Neural progenitor cell (in vitro differentiated cells): ENCODE measurements around the gene RPS6KA5.
"Not testable (repeated sequence)": the region's sequence is repeated elsewhere in the genome, so short reads cannot be mapped to it uniquely, and the experiment has no call there.

ENCODE experiments used
- CTCF ChIP-seq: fragments of 200-600 bp; sonication (generic); IDR thresholded peaks from 2 replicates; pipeline ENCODE4 v1.5.1; 2017; ENCODE audit warnings: antibody characterized with exemption, mild to moderate bottlenecking
- EZH2 ChIP-seq: fragments of 200-600 bp; sonication (generic); IDR thresholded peaks from 2 replicates; pipeline ENCODE4 v1.6.1; 2017; ENCODE audit warnings: antibody characterized with exemption, mild to moderate bottlenecking, moderate library complexity
- EZH2phosphoT487 ChIP-seq: fragments of 200-600 bp; sonication (generic); IDR thresholded peaks from 2 replicates; pipeline ENCODE4 v1.6.1; 2017; ENCODE audit warnings: antibody characterized with exemption

GRCh38 chr14:91034379-91034778, 26.1 kb downstream of the RPS6KA5 start:
- not testable (repeated sequence) for TF ChIP-seq CTCF, EZH2, EZH2phosphoT487
